CMK (cell line): ENCODE measurements around the gene ARL15.
"Not testable (repeated sequence)": the region's sequence is repeated elsewhere in the genome, so short reads cannot be mapped to it uniquely, and the experiment has no call there.

ENCODE experiments used
- DNase-seq: peaks from one replicate; pipeline ENCODE4 v3.0.0-alpha.2; 2010; ENCODE audit warnings: low read depth

Gene ARL15

GRCh38 chr5:53982319-53982718 is 328.1 kb downstream of the ARL15 start:
- DNase-seq, result not testable (repeated sequence)

DNA sequence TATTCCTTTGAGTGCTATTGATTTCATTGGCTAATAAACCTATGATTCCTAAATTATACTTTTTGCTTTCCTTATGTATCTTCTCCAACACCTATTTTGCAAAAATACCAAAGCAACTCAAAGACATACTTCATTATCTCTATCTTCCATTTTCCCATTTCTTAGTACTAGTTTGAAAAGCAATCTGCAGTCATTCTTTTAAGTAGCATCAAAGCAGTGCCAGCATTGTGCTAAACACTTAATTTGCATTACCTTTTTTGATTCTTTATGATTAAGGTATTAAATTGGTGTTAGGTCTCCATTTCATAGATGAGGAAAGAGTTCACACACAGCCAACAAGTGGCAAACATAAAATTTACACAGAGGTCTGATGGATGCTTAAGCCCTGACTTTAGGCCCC is 330.3 kb downstream of the ARL15 start:
- no peak for DNase-seq

- no peak for DNase-seq
Observed at GRCh38 chr5:53974021-53974420, 336.4 kb downstream of the ARL15 start.

GRCh38 chr5:53972314-53972713 is 338.1 kb downstream of the ARL15 start:
- no peak for DNase-seq

GRCh38 chr5:53971551-53971950 is 338.8 kb downstream of the ARL15 start:
- no peak for DNase-seq

DNA sequence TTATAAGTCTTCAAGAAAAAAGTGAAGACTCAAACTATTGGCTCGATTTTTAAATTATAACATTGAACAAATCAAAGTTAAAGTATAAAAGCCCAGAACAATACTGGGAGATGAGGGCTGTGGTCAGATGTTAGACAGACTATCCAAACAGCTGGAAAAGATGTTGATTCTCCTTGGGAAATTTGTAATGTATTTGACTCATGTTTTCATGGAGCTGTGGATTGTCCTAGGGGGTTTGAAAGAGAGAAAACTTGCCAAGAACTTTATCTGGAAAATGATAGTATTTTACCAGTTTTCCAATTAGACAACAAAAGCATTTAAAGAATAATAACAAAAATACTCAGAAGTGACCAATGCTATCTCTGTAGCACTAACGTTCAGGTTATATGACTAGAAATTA is 339.2 kb downstream of the ARL15 start:
- DNase-seq, result no peak

DNA sequence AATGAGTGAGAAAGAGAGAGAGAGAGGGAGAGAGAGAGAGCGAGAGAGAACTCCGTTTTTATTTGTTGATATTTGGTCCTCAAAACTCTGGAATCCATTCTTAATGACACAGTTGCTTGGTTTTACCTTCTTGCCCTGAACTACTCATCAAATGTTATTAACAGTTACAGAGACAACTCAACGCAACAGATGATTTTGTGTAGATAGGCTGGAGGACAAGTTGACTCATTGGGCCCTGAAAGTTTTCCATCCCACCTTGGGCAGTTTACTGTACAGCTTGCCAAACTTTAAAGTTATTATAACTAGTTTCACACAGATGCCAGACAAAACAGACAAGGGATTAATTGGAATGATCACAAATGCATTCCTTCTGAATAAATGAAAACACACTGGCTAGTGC is 339.9 kb downstream of the ARL15 start:
- DNase-seq, result no peak

DNA sequence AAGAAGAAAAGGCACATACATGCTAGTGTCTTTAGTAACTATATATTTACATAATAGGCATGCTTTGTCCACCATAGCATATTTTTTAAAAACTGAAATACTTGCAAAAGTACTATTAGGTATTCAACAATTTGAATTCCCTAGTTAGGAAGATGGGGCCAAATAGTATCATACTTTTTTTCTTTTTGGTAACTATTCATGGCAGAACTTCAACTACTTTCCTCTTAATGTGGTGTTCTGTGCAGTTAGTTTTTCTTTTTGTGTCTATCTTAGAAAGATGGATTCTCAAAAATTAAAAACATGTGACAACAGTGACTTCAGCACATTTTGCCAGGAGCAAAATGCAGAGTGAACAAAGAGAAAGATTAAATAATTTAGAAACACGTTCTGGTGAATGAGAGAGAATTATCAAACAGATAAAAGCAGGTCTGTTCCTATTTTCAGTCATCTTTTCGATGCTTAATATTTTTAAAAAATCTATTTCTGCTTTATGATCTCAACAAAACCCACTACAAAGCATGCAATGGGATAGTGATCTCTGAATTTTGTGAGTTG is 341.1 kb downstream of the ARL15 start:
- no peak for DNase-seq

- DNase-seq, result no peak
Observed at GRCh38 chr5:53965459-53965858, 344.9 kb downstream of the ARL15 start.

GRCh38 chr5:53963958-53964357 is 346.4 kb downstream of the ARL15 start:
- no peak for DNase-seq

GRCh38 chr5:53962306-53962705 is 348.1 kb downstream of the ARL15 start:
- no peak for DNase-seq

DNA sequence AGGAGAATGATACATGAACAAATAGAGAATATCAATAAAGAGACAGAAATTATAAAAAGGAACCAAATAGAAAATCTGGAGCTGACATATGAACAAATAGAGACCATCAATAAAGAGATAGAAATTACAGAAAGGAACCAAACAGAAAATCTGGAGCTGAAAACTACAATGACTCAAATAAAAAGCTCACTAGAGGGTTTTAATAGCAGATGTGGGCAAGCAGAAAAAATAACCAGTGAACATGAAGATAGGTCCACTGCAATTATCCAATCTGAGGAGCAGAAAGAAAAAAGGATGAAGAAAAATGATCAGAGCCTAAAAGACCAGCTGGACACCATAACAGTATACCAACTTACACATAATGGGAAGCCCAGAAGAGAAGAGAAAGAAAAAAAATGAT is 353.7 kb downstream of the ARL15 start:
- DNase-seq, result no peak

- no peak for DNase-seq
Observed at GRCh38 chr5:53956196-53956595, 354.2 kb downstream of the ARL15 start.

- DNase-seq, result no peak
Observed at GRCh38 chr5:53950621-53951020, 359.8 kb downstream of the ARL15 start.

DNA sequence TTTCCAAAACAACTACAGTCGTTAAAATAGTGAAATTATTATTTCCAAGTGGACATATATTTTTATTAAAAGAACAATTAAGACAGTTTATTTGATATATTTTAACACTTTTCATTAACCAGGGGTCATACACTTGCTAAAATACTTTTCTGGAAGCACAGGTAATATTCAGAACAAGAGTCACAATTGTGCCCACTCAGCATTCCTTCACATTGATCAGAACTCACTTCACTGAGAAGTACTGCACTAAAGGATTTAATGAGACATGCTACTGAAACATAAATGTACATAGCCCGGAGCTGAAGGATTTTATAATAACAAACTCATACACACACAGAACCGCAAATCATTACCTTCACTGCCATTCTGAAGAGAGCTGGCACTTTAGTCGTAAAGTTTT is 361.8 kb downstream of the ARL15 start:
- no peak for DNase-seq

DNA sequence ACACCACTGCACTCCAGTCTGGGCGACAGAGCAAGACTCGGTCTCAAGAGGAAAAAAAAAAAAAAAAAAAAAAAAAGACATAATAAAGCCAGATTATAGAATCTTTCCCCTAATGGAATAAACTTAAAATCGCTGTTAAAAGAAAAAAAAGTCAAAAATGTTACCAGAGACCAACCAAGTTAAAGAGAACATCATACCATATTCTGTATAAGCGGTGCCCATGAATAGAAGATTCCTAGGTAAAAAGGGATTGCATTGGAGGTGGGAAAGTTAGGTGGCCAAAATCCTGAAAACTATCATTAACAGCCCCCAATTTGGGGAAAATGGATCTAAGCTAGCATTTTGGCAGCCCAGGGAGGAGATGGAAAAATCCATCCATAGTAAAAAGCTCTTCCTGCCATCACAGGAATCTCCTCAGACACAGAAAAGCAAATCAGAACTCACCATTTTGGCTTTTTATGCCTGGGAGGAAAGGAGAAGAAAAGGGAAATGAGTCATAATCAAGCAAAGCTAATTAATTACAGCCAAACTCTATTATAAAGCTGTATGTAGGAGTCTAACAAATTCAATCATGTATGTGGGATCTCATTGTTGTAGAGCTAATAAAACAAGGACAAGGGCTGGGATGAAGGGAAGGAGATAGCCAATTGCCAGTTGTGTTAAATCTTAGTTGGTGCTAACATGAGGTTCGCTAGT is 363.8 kb downstream of the ARL15 start:
- DNase-seq, result no peak

GRCh38 chr5:53944981-53945380 is 365.4 kb downstream of the ARL15 start:
- no peak for DNase-seq

- no peak for DNase-seq
Observed at GRCh38 chr5:53943938-53944337, 366.4 kb downstream of the ARL15 start.

GRCh38 chr5:53942724-53943123 is 367.6 kb downstream of the ARL15 start:
- no peak for DNase-seq

DNA sequence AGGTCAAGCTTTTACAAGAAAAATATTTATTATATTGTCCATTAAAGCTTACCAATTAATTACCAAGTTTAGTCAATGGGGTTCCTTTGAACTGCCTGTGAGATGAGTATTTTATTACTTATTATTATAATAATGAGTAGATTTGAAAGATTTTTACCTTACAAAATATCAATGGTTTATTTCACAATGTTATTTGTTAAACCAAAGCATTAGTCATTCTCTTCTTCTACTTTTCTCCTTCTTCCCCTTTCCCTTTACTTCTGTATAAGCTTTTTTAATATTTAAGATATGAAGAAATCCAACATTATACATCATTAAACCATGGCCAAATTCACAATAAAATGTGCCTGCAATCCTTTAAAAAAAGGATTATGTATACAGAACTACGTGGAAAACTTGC is 369.5 kb downstream of the ARL15 start:
- no peak for DNase-seq

- DNase-seq, result no peak
Observed at GRCh38 chr5:53937467-53937866, 372.9 kb downstream of the ARL15 start.

- no peak for DNase-seq
Observed at GRCh38 chr5:53936481-53937352, 373.7 kb downstream of the ARL15 start.

- DNase-seq, result no peak
Observed at GRCh38 chr5:53934151-53934820, 376.1 kb downstream of the ARL15 start.
